ENCODE measurements around the gene NFIA. TPM values are rescaled to one million over a fixed set of nuclear protein-coding genes. Genes with fewer than 3 reads are reported as not detected.

The NFIA gene
- total RNA-seq, 6 donors from 2014 or later, result 33.5 to 94.3 (median 44.9) TPM

- H3K4me1 ChIP-seq, result peaks cover 12 to 34% (median 18%) of the 10 kb centered on the region in 4 donors
- H3K36me3 ChIP-seq, result peaks cover 0 to 9% (median 7%) of the 10 kb centered on the region in 4 donors
- DNase-seq (no peak), ATAC-seq (ENCODE audit: low FRiP score in 2 of 2) (no peak)
- TF ChIP-seq EP300 (IDR thresholded peaks at IDR 0.05) (no peak), POLR2AphosphoS5 (IDR thresholded peaks at IDR 0.05) (no peak), POLR2A (IDR thresholded peaks at IDR 0.05) (no peak), CTCF (IDR thresholded peaks at IDR 0.05) (no peak)
- H3K27me3 ChIP-seq, result no peaks in the 10 kb centered on the region
- H3K4me3 ChIP-seq, result no peak overlapping the region
- H3K27ac ChIP-seq, result peak overlapping the region in 2 of 4 donors; percentile 46 to 97
- H3K9me3 ChIP-seq, result no peaks in the 10 kb centered on the region
- WGBS, 2 donors, result 62 to 68% methylated on average over 3 of the region's 3 CpGs
Observed at GRCh38 chr1:61087571-61087970, 5.2 kb downstream of the NFIA start.

DNA sequence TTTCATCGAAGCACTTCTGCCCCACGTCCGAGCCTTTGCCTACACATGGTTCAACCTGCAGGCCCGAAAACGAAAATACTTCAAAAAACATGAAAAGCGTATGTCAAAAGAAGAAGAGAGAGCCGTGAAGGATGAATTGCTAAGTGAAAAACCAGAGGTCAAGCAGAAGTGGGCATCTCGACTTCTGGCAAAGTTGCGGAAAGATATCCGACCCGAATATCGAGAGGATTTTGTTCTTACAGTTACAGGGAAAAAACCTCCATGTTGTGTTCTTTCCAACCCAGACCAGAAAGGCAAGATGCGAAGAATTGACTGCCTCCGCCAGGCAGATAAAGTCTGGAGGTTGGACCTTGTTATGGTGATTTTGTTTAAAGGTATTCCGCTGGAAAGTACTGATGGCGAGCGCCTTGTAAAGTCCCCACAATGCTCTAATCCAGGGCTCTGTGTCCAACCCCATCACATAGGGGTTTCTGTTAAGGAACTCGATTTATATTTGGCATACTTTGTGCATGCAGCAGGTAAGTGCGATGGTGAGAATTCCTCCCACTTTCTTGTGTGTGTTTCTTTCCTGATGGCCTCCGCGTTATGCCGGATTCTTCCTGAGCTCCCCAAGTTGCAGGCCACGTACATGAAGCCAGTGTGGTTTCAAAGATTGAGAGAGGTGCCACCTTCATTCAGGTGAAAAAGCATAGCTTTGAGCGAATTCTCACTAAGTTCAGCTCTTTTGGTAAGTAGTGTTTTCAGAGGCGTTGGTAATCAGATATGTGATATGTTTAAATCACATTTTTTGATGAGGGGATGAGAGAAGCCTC lies 6.0 kb downstream of the NFIA start:
- Histone ChIP-seq H3K4me1 (peaks cover 12 to 41% (median 19%) of the 10 kb centered on the region in 4 donors), H3K27me3 (no peaks in the 10 kb centered on the region), H3K9me3 (no peaks in the 10 kb centered on the region), H3K36me3 (peaks cover 0 to 9% (median 7%) of the 10 kb centered on the region in 4 donors), H3K4me3 (no peak overlapping the region), H3K27ac (no peak overlapping the region)
- TF ChIP-seq CTCF (IDR thresholded peaks at IDR 0.05) (no peak), EP300 (IDR thresholded peaks at IDR 0.05) (no peak), POLR2A (IDR thresholded peaks at IDR 0.05) (no peak), POLR2AphosphoS5 (IDR thresholded peaks at IDR 0.05) (no peak)
- WGBS, 2 donors, result 95 to 97% methylated on average over 25 of the region's 25 CpGs
- ATAC-seq (ENCODE audit: low FRiP score in 2 of 2) (no peak), DNase-seq (no peak)

DNA sequence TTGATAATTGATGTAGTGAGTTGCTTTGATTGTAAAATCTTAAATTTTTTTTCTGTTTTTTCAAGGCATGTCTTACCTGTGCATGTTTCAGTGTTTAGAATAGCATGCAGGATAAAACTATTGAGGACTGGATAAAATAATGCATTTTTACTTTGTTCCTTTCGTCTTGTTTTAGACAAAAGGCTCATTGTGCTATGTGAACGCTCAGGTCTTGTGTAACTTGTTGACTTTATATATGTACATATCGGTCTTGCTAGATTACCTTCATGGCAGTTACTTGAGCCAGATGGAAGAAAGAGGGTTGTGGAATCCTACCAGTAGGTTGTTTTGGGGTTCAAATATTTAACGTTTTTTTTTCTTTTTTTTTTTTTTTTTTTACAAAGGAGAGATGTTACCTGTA lies 7.0 kb downstream of the NFIA start:
- H3K27me3 ChIP-seq, result no peaks in the 10 kb centered on the region
- H3K27ac ChIP-seq, result no peak overlapping the region
- no peaks in the 10 kb centered on the region for H3K9me3 ChIP-seq
- 63 to 71% methylated on average over 4 of the region's 4 CpGs for WGBS, 2 donors
- TF ChIP-seq POLR2AphosphoS5 (IDR thresholded peaks at IDR 0.05) (no peak), EP300 (IDR thresholded peaks at IDR 0.05) (no peak), CTCF (IDR thresholded peaks at IDR 0.05) (no peak), POLR2A (IDR thresholded peaks at IDR 0.05) (no peak)
- H3K4me3 ChIP-seq, result no peak overlapping the region
- ATAC-seq (ENCODE audit: low FRiP score in 2 of 2) (no peak), DNase-seq (no peak)
- H3K36me3 ChIP-seq, result peaks cover 0 to 9% (median 7%) of the 10 kb centered on the region in 4 donors
- peaks cover 12 to 49% (median 21%) of the 10 kb centered on the region in 4 donors for H3K4me1 ChIP-seq

DNA sequence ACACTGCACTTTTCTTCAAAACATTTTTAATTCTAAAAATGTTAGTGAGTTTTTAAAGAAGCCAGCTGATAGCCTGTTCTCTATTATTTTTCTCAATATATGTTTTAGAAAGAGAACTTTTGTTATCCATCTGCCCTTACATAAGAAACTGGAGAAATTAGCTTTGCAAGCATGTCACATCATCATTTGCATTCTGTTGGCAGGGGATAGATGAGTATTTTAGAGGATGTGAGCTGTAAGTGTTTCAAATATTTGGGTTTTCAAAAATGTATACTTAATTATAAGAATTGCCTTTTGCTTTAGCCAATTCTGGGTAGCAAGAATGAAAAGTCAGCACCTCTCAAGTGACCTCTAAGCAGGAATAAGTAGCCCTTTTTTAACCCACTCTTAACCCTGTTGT lies 7.4 kb downstream of the NFIA start:
- H3K36me3 ChIP-seq, result peaks cover 0 to 9% (median 7%) of the 10 kb centered on the region in 4 donors
- H3K9me3 ChIP-seq, result no peaks in the 10 kb centered on the region
- no peak for ATAC-seq (ENCODE audit: low FRiP score in 2 of 2)
- H3K4me1 ChIP-seq, result peaks cover 12 to 52% (median 24%) of the 10 kb centered on the region in 4 donors
- no peak overlapping the region for H3K4me3 ChIP-seq
- no peak for DNase-seq
- no peak overlapping the region for H3K27ac ChIP-seq
- no peaks in the 10 kb centered on the region for H3K27me3 ChIP-seq
- no peak for TF ChIP-seq POLR2AphosphoS5 (IDR thresholded peaks at IDR 0.05)
- TF ChIP-seq CTCF (IDR thresholded peaks at IDR 0.05), result no peak
- no peak for TF ChIP-seq EP300 (IDR thresholded peaks at IDR 0.05)
- no peak for TF ChIP-seq POLR2A (IDR thresholded peaks at IDR 0.05)

Data from upper lobe of left lung (tissue), 6 donors.